ENCODE results near the gene NPIPA5.
"Not testable (repeated sequence)": the region's sequence is repeated elsewhere in the genome, so short reads cannot be mapped to it uniquely, and the experiment has no call there.

The NPIPA5 gene

GRCh38 chr16:15333969-15334368 is 44.1 kb downstream of the NPIPA5 start:
- not testable (repeated sequence) for H3K4me3 ChIP-seq (ENCODE audit: low read depth, low read length)

GRCh38 chr16:15330978-15331377 is 47.1 kb downstream of the NPIPA5 start:
- not testable (repeated sequence) for H3K4me3 ChIP-seq (ENCODE audit: low read depth, low read length)

GRCh38 chr16:15324954-15325353 is 53.1 kb downstream of the NPIPA5 start:
- not testable (repeated sequence) for H3K4me3 ChIP-seq (ENCODE audit: low read depth, low read length)

- not testable (repeated sequence) for H3K4me3 ChIP-seq (ENCODE audit: low read depth, low read length)
Observed at GRCh38 chr16:15323373-15323772, 54.7 kb downstream of the NPIPA5 start.

GRCh38 chr16:15321221-15321620 is 56.9 kb downstream of the NPIPA5 start:
- H3K4me3 ChIP-seq (ENCODE audit: low read depth, low read length): not testable (repeated sequence)

- H3K4me3 ChIP-seq (ENCODE audit: low read depth, low read length): not testable (repeated sequence)
Observed at GRCh38 chr16:15314562-15314961, 63.5 kb downstream of the NPIPA5 start.
